ENCODE data around the gene C8A. TPM values are rescaled to one million over a fixed set of nuclear protein-coding genes. Genes with fewer than 3 reads are reported as not detected.

The C8A gene
- total RNA-seq, 1 experiment from 2014 or later: not detected

DNA sequence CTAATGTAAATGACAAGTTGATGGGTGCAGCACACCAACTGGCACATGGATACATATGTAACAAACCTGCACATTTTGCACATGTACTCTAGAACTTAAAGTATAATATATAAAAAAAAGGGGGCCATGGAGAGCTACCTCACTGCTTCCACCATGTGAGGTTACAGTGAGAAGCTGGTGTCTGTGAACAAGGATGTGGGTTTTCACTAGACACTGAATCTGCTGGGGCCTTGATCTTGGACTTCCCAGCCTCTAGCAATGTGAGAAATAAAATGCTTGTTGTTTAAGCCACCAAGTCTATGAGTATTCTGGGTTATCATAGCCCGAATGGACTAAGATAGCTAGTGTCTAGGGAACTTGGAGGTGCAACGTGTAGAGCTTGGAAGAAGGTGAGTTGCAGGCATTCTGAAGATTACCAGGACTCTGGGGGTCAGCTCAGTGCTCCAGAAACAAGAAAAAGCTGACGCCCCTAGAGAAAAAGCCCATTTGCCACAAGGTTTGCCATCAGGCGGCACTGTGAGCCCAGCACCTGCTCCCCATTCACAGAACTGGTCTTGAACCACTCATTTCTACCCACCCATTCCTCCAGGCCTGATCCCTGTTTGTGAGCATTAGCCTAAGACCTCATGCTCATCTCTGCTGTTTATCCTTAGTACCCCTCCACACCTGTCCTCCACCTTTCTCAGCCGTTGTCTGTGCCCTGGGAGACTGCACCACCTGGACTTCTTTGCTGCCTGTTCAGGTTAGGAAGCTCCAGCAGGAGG is 20.3 kb upstream of the C8A start:
- TF ChIP-seq, protein P1, sequence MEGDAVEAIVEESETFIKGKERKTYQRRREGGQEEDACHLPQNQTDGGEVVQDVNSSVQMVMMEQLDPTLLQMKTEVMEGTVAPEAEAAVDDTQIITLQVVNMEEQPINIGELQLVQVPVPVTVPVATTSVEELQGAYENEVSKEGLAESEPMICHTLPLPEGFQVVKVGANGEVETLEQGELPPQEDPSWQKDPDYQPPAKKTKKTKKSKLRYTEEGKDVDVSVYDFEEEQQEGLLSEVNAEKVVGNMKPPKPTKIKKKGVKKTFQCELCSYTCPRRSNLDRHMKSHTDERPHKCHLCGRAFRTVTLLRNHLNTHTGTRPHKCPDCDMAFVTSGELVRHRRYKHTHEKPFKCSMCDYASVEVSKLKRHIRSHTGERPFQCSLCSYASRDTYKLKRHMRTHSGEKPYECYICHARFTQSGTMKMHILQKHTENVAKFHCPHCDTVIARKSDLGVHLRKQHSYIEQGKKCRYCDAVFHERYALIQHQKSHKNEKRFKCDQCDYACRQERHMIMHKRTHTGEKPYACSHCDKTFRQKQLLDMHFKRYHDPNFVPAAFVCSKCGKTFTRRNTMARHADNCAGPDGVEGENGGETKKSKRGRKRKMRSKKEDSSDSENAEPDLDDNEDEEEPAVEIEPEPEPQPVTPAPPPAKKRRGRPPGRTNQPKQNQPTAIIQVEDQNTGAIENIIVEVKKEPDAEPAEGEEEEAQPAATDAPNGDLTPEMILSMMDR (conservative IDR thresholded peaks at IDR 0.05): no peak
- TF ChIP-seq EZH2 (IDR thresholded peaks at IDR 0.05; ENCODE audit: low read depth): no peak
- no peak overlapping the region for H3K4me3 ChIP-seq
- H3K9me3 ChIP-seq (ENCODE audit: insufficient read depth, low read depth): no peaks in the 10 kb centered on the region
- H3F3A ChIP-seq (ENCODE audit: insufficient read depth, low read depth): no peaks in the 10 kb centered on the region
- no peaks in the 10 kb centered on the region for H3K36me3 ChIP-seq (ENCODE audit: low read depth)
- BruUV-seq (replicated peaks): no TSS peak
- peaks cover 57% of the 10 kb centered on the region for H3K27me3 ChIP-seq (ENCODE audit: insufficient read depth, low read depth)
- intact Hi-C loops (cut with micrococcal nuclease; ENCODE audit: unreplicated experiment): loop anchor here (10.0 kb wide), 1 partner anchor 1930 kb away; no protein-coding TSS in a partner anchor
- no peaks in the 10 kb centered on the region for H3K4me1 ChIP-seq (replicated peaks; ENCODE audit: insufficient read depth)
- H2AFZ ChIP-seq: no peak overlapping the region
- no peak overlapping the region for H3K27ac ChIP-seq
- no peak for DNase-seq
- H3K4me2 ChIP-seq: no peak overlapping the region
- CTCF ChIA-PET: no interaction called here
- H4K20me1 ChIP-seq (ENCODE audit: insufficient read depth): no peaks in the 10 kb centered on the region
- H3K9me2 ChIP-seq (ENCODE audit: insufficient read depth): no peaks in the 10 kb centered on the region
- POLR2A ChIA-PET (ENCODE audit: unreplicated experiment): no interaction called here
- H3K79me2 ChIP-seq (ENCODE audit: low read depth): no peaks in the 10 kb centered on the region

DNA sequence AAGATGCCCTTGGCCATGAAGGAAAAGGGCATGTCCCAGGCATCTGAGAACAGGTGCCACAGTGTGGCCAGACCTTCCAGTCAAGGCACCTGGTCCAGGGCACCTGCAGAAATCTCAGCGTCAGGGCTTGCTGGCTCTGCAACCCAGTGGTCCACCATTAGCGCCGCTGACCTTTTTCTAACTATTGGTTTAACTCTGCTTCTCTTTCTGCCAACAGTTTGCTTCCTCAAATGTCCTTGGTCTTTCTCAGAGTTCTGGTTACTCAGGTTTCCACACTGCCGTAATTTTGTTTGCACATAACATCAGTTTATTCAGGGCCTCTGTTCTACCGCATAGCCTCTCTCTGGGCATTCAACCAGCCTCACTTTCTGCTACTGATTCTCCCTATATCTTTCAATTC is 18.9 kb upstream of the C8A start:
- TF ChIP-seq EZH2 (IDR thresholded peaks at IDR 0.05; ENCODE audit: low read depth): no peak
- TF ChIP-seq, protein P1 (conservative IDR thresholded peaks at IDR 0.05): no peak
- Histone ChIP-seq H2AFZ (no peak overlapping the region), H4K20me1 (ENCODE audit: insufficient read depth) (no peaks in the 10 kb centered on the region), H3K4me1 (replicated peaks; ENCODE audit: insufficient read depth) (no peaks in the 10 kb centered on the region), H3K4me2 (no peak overlapping the region), H3K27ac (no peak overlapping the region), H3K79me2 (ENCODE audit: low read depth) (no peaks in the 10 kb centered on the region), H3K27me3 (ENCODE audit: insufficient read depth, low read depth) (peaks cover 54% of the 10 kb centered on the region), H3K36me3 (ENCODE audit: low read depth) (no peaks in the 10 kb centered on the region), H3K4me3 (no peak overlapping the region), H3K9me2 (ENCODE audit: insufficient read depth) (no peaks in the 10 kb centered on the region), H3F3A (ENCODE audit: insufficient read depth, low read depth) (no peaks in the 10 kb centered on the region), H3K9me3 (ENCODE audit: insufficient read depth, low read depth) (no peaks in the 10 kb centered on the region)
- ChIA-PET CTCF (no interaction called here), POLR2A (ENCODE audit: unreplicated experiment) (no interaction called here)
- intact Hi-C loops (cut with micrococcal nuclease; ENCODE audit: unreplicated experiment): loop anchor here (10.0 kb wide), 1 partner anchor 1929 kb away; no protein-coding TSS in a partner anchor
- no peak for DNase-seq
- BruUV-seq (replicated peaks): no TSS peak

DNA sequence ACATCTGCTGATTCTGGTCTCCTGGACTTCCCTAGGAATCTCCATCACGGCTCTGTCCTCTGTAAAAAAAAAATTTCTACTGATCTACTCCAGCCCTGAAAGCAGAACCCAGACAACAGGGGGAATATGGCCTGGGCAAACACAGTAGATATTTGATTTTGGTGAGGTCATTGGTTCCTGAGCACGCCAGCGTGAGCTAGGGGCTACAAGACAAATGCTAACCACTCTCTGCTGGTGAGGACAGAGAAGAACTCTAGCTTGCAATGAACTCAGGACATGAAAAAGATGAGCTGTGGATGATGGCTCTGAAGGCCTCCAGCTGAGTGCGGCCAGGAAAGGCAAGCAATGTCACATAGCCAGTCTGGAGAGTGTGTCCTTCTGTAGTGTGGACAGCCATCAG is 18.2 kb upstream of the C8A start:
- no peaks in the 10 kb centered on the region for H3K36me3 ChIP-seq (ENCODE audit: low read depth)
- no TSS peak for BruUV-seq (replicated peaks)
- no peaks in the 10 kb centered on the region for H3F3A ChIP-seq (ENCODE audit: insufficient read depth, low read depth)
- no peak for TF ChIP-seq EZH2 (IDR thresholded peaks at IDR 0.05; ENCODE audit: low read depth)
- TF ChIP-seq, protein P1 (conservative IDR thresholded peaks at IDR 0.05): no peak
- no peaks in the 10 kb centered on the region for H3K4me1 ChIP-seq (replicated peaks; ENCODE audit: insufficient read depth)
- DNase-seq: no peak
- no peak overlapping the region for H3K27ac ChIP-seq
- intact Hi-C loops (cut with micrococcal nuclease; ENCODE audit: unreplicated experiment): loop anchor here (10.0 kb wide), 1 partner anchor 1928 kb away; no protein-coding TSS in a partner anchor
- no peaks in the 10 kb centered on the region for H3K9me2 ChIP-seq (ENCODE audit: insufficient read depth)
- H3K9me3 ChIP-seq (ENCODE audit: insufficient read depth, low read depth): no peaks in the 10 kb centered on the region
- H3K79me2 ChIP-seq (ENCODE audit: low read depth): no peaks in the 10 kb centered on the region
- peaks cover 55% of the 10 kb centered on the region for H3K27me3 ChIP-seq (ENCODE audit: insufficient read depth, low read depth)
- H3K4me3 ChIP-seq: no peak overlapping the region
- no peak overlapping the region for H2AFZ ChIP-seq
- no peak overlapping the region for H3K4me2 ChIP-seq
- POLR2A ChIA-PET (ENCODE audit: unreplicated experiment): no interaction called here
- no peaks in the 10 kb centered on the region for H4K20me1 ChIP-seq (ENCODE audit: insufficient read depth)
- CTCF ChIA-PET: no interaction called here
